HepG2 (cell line): ENCODE results near the gene CACHD1.

Source experiments
- CTCF ChIP-seq: sonication (generic); formaldehyde crosslinking; IDR thresholded peaks from 2 replicates; pipeline ENCODE4 v1.5.0; 2020; ENCODE audit warnings: mild to moderate bottlenecking, missing genetic modification reagents, moderate library complexity
- ETV6 ChIP-seq: sonication (generic); formaldehyde crosslinking; conservative IDR thresholded peaks from 2 replicates; pipeline ENCODE4 v1.4.0; 2020; ENCODE audit warnings: missing genetic modification reagents
- KDM2A ChIP-seq: sonication (generic); formaldehyde crosslinking; IDR thresholded peaks from 2 replicates; pipeline ENCODE4 v1.4.0; 2020; ENCODE audit warnings: low read depth, missing genetic modification reagents, borderline replicate concordance
- NFYB ChIP-seq: sonication (generic); formaldehyde crosslinking; IDR thresholded peaks from 2 replicates; pipeline ENCODE4 v1.4.0; 2020; ENCODE audit warnings: missing genetic modification reagents
- POLR2AphosphoS2 ChIP-seq: IDR thresholded peaks from 2 replicates; pipeline ENCODE4 v1.6.1; 2011; ENCODE audit warnings: low read depth, low read length, improper control_type of control experiment
- SMAD3 ChIP-seq: sonication (generic); formaldehyde crosslinking; IDR thresholded peaks from 2 replicates; pipeline ENCODE4 v1.4.0; 2020; ENCODE audit warnings: missing genetic modification reagents
- SMC3 ChIP-seq: IDR thresholded peaks from 2 replicates; pipeline ENCODE4 v1.6.1; 2011; ENCODE audit warnings: low read length, improper control_type of control experiment
- SP2 ChIP-seq: sonication (generic); formaldehyde crosslinking; IDR thresholded peaks from 2 replicates; pipeline ENCODE4 v1.5.1; 2020; ENCODE audit warnings: mild to moderate bottlenecking, missing genetic modification reagents
- ZNF552 ChIP-seq: sonication (generic); formaldehyde crosslinking; IDR thresholded peaks from 2 replicates; pipeline ENCODE4 v1.9.0; 2022; ENCODE audit warnings: missing genetic modification reagents, mild to moderate bottlenecking, borderline replicate concordance
- ZSCAN9 ChIP-seq: IDR thresholded peaks from 2 replicates; pipeline ENCODE4 v1.6.1; 2016; ENCODE audit warnings: borderline replicate concordance
- TF ChIP-seq, protein P1 (sequence below): sonication (generic); formaldehyde crosslinking; IDR thresholded peaks from 2 replicates; pipeline ENCODE4 v1.8.1; 2023; ENCODE audit warnings: mild to moderate bottlenecking, inconsistent platforms, moderate library complexity, missing genetic modification reagents, borderline replicate concordance

GRCh38 chr1:64470665-64471217, 812 bp downstream of the CACHD1 start:
- TF ChIP-seq ETV6 (CRISPR knock-in tag) (no peak), NFYB (CRISPR knock-in tag) (no peak), KDM2A (CRISPR knock-in tag) (no peak), SMC3 (no peak), ZSCAN9 (CRISPR knock-in tag) (no peak), SP2 (CRISPR knock-in tag) (no peak), ZNF552 (CRISPR knock-in tag) (no peak), SMAD3 (CRISPR knock-in tag) (no peak), POLR2AphosphoS2 (no peak), CTCF (CRISPR knock-in tag) (no peak)
- TF ChIP-seq, protein P1, sequence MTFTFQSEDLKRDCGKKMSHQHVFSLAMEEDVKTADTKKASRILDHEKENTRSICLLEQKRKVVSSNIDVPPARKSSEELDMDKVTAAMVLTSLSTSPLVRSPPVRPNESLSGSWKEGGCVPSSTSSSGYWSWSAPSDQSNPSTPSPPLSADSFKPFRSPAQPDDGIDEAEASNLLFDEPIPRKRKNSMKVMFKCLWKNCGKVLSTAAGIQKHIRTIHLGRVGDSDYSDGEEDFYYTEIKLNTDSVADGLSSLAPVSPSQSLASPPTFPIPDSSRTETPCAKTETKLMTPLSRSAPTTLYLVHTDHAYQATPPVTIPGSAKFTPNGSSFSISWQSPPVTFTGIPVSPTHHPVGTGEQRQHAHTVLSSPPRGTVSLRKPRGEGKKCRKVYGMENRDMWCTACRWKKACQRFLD (CRISPR knock-in tag): no peak
